Ishikawa (cell line): ENCODE results near the gene DCLRE1A.

Experiments used
- CEBPB ChIP-seq: IDR thresholded peaks from 2 replicates; pipeline ENCODE4 v1.6.1; 2012
- CREB1 ChIP-seq: IDR thresholded peaks from 2 replicates; pipeline ENCODE4 v1.6.1; 2012; ENCODE audit warnings: low read depth
- EGR1 ChIP-seq: IDR thresholded peaks from 2 replicates; pipeline ENCODE4 v1.6.1; 2012
- EP300 ChIP-seq: IDR thresholded peaks from 2 replicates; pipeline ENCODE4 v1.6.1; 2012; ENCODE audit warnings: borderline replicate concordance
- FOXM1 ChIP-seq: IDR thresholded peaks from 2 replicates; pipeline ENCODE4 v1.6.1; 2012; ENCODE audit warnings: low read depth, borderline replicate concordance
- NFIC ChIP-seq: IDR thresholded peaks from 2 replicates; pipeline ENCODE4 v1.6.1; 2012
- RAD21 ChIP-seq: IDR thresholded peaks from 2 replicates; pipeline ENCODE4 v1.6.1; 2012; ENCODE audit warnings: low read depth
- TAF1 ChIP-seq: IDR thresholded peaks from 2 replicates; pipeline ENCODE4 v1.6.1; 2012; ENCODE audit warnings: low read depth, mild to moderate bottlenecking
- TCF12 ChIP-seq: IDR thresholded peaks from 2 replicates; pipeline ENCODE4 v1.6.1; 2012; ENCODE audit warnings: low read depth
- TEAD4 ChIP-seq: IDR thresholded peaks from 2 replicates; pipeline ENCODE4 v1.6.1; 2012
- USF1 ChIP-seq: IDR thresholded peaks from 2 replicates; pipeline ENCODE4 v1.6.1; 2012
- YY1 ChIP-seq: IDR thresholded peaks from 2 replicates; pipeline ENCODE4 v1.6.1; 2012; ENCODE audit warnings: low read depth
- ZBTB7A ChIP-seq: IDR thresholded peaks from 2 replicates; pipeline ENCODE4 v1.6.1; 2012; ENCODE audit warnings: low read depth
- TF ChIP-seq, protein P1 (sequence below): IDR thresholded peaks from 2 replicates; pipeline ENCODE4 v1.6.1; 2012; ENCODE audit warnings: low read depth, mild to moderate bottlenecking
- TF ChIP-seq, protein P2 (sequence below): IDR thresholded peaks from 2 replicates; pipeline ENCODE4 v1.6.1; 2012

The DCLRE1A gene

GRCh38 chr10:113894581-113894980 lies 40.7 kb upstream of the DCLRE1A start:
- no peak for TF ChIP-seq EP300
- TF ChIP-seq ZBTB7A, result no peak

DNA sequence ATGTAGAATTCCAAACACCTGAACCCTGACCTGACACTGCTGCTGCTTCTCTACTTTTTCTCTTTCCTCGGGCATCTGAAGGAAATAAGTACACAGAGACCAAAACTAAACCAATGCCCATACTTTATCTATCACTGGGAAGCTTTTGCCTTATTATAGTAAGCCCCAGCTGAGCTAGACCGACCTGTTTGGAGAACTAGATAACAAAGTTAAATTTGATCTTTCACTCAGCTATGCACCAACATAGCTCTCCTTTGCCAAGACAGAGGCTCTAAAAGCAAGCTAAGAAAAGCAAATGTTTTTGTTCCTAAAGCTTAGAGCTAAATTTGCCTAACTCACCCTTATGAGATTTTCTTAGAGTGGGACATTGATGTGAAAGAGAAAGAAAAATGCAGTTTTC lies 39.7 kb upstream of the DCLRE1A start:
- no peak for TF ChIP-seq EGR1

DNA sequence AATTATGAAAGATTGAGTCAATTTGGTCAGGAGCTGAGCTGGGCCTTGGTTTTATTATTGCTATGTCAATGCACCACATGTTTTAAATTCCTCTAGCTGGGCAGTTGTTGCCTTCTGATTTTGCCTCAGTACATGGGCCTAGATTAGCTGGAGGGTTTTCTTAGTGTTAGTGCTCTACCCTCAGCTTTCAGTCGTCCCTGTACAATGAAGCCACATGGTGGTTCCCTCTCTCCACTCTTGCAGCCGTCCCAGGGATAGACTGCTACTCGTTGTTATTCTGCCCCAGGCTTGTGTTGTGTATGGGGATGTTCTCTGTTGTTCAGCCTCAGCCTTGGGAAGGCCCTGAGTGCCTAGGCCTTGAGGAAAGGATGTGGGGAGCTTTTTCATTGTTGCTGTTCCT lies 37.6 kb upstream of the DCLRE1A start:
- no peak for TF ChIP-seq YY1
- TF ChIP-seq TCF12, result no peak
- TF ChIP-seq EGR1, result no peak
- no peak for TF ChIP-seq CEBPB

- TF ChIP-seq RAD21 (no peak), NFIC (no peak), CREB1 (no peak), CEBPB (no peak), EP300 (no peak), FOXM1 (no peak), EGR1 (no peak), YY1 (no peak), TAF1 (no peak), TEAD4 (no peak), TCF12 (no peak), USF1 (no peak), ZBTB7A (no peak)
- TF ChIP-seq, protein P1, sequence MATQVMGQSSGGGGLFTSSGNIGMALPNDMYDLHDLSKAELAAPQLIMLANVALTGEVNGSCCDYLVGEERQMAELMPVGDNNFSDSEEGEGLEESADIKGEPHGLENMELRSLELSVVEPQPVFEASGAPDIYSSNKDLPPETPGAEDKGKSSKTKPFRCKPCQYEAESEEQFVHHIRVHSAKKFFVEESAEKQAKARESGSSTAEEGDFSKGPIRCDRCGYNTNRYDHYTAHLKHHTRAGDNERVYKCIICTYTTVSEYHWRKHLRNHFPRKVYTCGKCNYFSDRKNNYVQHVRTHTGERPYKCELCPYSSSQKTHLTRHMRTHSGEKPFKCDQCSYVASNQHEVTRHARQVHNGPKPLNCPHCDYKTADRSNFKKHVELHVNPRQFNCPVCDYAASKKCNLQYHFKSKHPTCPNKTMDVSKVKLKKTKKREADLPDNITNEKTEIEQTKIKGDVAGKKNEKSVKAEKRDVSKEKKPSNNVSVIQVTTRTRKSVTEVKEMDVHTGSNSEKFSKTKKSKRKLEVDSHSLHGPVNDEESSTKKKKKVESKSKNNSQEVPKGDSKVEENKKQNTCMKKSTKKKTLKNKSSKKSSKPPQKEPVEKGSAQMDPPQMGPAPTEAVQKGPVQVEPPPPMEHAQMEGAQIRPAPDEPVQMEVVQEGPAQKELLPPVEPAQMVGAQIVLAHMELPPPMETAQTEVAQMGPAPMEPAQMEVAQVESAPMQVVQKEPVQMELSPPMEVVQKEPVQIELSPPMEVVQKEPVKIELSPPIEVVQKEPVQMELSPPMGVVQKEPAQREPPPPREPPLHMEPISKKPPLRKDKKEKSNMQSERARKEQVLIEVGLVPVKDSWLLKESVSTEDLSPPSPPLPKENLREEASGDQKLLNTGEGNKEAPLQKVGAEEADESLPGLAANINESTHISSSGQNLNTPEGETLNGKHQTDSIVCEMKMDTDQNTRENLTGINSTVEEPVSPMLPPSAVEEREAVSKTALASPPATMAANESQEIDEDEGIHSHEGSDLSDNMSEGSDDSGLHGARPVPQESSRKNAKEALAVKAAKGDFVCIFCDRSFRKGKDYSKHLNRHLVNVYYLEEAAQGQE, result no peak
- TF ChIP-seq, protein P2, sequence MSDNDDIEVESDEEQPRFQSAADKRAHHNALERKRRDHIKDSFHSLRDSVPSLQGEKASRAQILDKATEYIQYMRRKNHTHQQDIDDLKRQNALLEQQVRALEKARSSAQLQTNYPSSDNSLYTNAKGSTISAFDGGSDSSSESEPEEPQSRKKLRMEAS, result no peak
Observed at GRCh38 chr10:113890769-113891168, 36.9 kb upstream of the DCLRE1A start.

DNA sequence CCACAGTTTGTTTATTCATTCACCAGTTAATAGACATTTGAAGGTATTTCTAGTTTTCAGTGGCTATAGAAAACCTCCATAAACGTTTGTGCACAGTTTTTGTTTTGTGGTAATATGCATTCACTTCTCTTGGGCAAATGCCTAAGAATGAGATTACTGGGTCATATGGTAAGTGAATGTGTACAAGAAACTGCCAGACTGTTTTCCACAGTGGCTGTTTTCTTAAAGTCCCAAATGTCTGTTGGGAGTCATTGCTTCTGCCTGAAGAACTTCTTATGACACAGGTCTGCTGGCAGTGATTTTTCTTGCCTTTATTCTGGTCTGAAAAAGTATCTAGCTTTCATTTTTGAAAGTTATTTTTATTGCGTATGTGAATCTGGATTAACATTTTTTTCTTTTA lies 36.0 kb upstream of the DCLRE1A start:
- TF ChIP-seq ZBTB7A (no peak), EGR1 (no peak), CREB1 (no peak)

- TF ChIP-seq NFIC (no peak), CEBPB (no peak)
- TF ChIP-seq, protein P1, result no peak
Observed at GRCh38 chr10:113882240-113882639, 28.4 kb upstream of the DCLRE1A start.

DNA sequence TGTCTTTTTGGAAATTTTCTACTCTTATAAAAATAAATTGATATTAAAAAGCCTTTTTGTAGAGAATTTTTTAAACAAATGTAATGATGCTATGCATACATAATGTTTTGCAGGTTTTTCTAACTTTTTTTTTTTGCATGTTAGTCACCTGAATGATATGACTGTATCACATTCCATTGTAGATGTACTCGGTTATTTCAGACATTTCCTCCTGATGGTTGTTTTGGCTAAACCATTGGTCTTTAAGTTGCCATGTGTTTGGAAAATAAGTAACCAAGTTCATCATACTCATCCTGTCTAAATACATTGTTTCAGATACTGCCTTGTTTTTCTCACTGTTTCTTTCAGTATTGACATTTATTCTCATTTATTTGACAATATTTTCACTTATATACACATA lies 26.4 kb upstream of the DCLRE1A start:
- TF ChIP-seq ZBTB7A (no peak), EP300 (no peak), EGR1 (no peak), TEAD4 (no peak), YY1 (no peak), NFIC (no peak)

- no peak for TF ChIP-seq TEAD4
- no peak for TF ChIP-seq FOXM1
- TF ChIP-seq TAF1, result no peak
- no peak for TF ChIP-seq CEBPB
- no peak for TF ChIP-seq USF1
- TF ChIP-seq, protein P1, result no peak
- no peak for TF ChIP-seq RAD21
- no peak for TF ChIP-seq TCF12
- TF ChIP-seq NFIC, result no peak
- TF ChIP-seq, protein P2, result no peak
Observed at GRCh38 chr10:113879691-113880090, 25.8 kb upstream of the DCLRE1A start.
